Stimulated activated CD8-positive, alpha-beta memory T cell treated with anti-CD3 and anti-CD28 coated beads, Interleukin-15, amount 100 ng/mL, for 48 hours (primary cell): ENCODE results near the gene MDC1.

Experiments used
- DNase-seq, 2 donors: peaks; one replicate each; pipeline ENCODE4 v3.0.0-alpha.2; 2020; ENCODE audit warnings: low read depth in 2 of 2

The MDC1 gene

DNA sequence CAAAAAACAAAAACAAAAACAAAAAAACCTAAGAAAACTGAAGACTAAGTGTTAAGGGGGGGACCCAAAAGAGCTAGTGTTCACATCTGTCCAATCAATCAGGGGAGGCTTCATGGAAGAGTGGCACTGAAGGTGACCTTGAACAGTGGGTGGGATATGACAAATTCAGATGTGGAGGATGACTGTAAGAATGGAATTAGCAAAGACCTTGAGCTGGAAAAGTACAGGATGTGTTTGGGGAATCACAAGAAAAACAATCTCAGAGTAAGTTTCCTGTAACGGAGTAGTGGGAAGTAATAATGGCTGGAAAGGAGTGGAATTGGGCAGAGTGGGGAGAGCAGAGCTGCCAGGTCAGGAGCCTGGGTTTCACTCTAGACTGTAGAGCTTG lies 30.2 kb upstream of the MDC1 start:
- DNase-seq = no peak

- DNase-seq = peak; percentile 81 to 82
Measured at GRCh38 chr6:30744054-30744805, 27.1 kb upstream of the MDC1 start, which contains the start of gene IER3. IER3 (minus strand) TSS chr6:30744547; CDS start chr6:30744518, 29 bp downstream.

- DNase-seq = no peak
Measured at GRCh38 chr6:30743099-30744053, 26.3 kb upstream of the MDC1 start.

- DNase-seq = peak; percentile 96 to 98
Measured at GRCh38 chr6:30742316-30743098, 25.4 kb upstream of the MDC1 start, which contains the start of gene FLOT1. FLOT1 (minus strand) TSS chr6:30742687; CDS start chr6:30742189, 498 bp downstream.

DNA sequence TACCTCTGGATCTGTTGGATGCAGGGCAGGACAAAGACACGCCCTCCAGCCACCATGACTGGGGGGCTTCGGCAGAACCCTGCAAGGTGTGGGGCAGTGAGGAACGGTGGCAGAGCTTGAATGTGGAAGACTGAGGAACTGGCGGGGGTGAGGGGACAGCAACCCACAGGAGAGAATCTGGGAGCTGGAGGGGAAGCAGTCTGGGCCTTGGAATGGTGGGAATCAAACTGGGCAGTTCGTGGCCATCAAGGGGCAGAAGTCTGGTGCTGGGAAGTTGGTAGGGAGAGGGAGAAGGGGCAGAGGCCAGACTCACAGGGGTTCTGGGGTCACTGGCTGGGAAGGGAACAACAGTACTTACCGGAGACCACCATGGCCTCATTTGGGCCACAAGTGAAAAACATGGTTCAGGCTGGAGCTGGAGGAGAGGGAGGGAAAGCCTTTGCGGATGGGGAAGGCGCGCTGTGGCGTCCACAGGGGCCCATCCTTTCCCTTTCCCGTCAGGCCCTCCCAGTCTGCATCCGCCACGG lies 24.8 kb upstream of the MDC1 start:
- DNase-seq = no peak

- DNase-seq = no peak
Measured at GRCh38 chr6:30741063-30741779, 24.1 kb upstream of the MDC1 start.

DNA sequence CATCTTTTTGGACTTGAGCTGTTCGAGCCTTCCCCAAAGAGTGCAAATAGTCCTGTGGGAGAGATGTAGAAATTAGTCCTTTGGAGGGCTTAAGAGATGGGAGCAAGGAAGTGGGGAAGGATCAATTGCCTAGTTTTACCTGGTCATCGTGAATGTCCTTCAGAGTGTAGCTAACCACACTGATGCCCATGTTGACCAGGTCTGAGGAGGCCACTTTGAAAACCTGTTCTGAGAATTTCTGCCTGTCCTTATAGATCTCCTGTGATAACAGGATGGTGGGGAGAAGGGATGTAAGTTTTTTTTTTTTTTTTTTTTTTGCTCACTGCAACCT lies 23.4 kb upstream of the MDC1 start:
- no peak for DNase-seq

GRCh38 chr6:30738532-30738931 lies 21.5 kb upstream of the MDC1 start:
- no peak for DNase-seq

DNA sequence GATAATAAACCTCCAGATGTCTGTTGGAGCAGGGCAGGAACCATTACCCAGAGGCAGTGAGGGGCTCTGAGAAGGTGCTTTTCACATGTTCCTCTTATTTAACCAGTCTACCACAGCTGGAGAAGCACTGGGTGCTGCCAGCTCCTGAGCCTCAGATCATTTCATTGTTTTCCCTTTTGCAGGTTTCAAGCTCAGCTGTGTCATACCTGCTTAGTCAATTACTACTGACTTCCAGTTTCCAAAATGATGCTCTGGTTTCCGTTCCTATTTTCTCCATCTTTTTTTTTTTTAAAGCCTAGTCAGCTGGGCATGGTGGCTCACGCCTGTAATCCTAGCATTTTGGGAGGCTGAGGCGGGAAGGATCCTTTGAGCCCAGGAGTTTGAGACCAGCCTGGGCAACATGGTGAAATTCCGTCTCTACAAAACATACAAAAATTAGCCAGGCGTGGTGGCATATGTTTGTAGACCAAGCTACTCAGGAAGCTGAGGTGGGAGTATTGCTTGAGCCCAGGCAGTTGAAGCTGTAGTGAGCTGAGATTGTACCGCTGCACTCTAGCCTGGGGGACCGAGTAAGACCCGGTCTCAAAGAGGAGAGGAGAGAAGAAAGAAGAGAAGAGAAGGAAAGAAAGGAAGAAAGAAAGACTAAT lies 18.7 kb upstream of the MDC1 start:
- DNase-seq = no peak

DNA sequence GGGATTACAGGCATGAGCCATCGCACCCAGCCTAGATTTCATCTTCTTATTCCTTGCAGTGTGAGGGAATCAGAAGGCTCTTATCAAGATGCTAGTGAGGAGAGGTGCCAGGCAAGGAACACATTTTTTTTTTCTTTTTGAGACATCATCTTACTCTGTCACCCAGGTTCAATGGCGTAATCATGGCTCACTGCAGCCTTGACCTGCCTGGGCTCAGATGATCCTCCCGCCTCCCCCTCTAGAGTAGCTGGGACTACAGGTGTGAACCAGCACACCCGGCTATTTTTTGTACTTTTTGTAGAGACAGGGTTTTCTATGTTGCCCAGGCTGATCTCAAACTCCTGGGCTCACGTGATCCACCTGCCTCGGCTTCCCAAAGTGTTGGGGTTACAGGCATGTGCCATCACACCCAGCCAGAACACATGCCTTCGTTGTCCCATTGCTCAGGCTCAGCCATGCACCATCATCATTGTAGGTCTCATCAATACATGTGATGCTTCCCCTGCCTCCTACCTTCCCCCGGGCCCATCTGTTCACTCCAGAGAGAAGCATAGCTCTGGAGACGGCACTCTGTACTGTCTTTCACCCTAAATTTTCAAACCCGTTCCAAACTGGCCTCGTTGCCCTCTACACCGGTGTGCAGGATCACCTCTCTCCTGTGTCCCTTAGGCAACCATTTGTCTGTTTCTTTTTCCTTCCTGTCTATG lies 15.3 kb upstream of the MDC1 start:
- no peak for DNase-seq

- DNase-seq = peak; percentile 81 to 82
Measured at GRCh38 chr6:30730601-30731435, 13.7 kb upstream of the MDC1 start.

GRCh38 chr6:30727920-30728553 lies 11.0 kb upstream of the MDC1 start:
- no peak for DNase-seq

DNA sequence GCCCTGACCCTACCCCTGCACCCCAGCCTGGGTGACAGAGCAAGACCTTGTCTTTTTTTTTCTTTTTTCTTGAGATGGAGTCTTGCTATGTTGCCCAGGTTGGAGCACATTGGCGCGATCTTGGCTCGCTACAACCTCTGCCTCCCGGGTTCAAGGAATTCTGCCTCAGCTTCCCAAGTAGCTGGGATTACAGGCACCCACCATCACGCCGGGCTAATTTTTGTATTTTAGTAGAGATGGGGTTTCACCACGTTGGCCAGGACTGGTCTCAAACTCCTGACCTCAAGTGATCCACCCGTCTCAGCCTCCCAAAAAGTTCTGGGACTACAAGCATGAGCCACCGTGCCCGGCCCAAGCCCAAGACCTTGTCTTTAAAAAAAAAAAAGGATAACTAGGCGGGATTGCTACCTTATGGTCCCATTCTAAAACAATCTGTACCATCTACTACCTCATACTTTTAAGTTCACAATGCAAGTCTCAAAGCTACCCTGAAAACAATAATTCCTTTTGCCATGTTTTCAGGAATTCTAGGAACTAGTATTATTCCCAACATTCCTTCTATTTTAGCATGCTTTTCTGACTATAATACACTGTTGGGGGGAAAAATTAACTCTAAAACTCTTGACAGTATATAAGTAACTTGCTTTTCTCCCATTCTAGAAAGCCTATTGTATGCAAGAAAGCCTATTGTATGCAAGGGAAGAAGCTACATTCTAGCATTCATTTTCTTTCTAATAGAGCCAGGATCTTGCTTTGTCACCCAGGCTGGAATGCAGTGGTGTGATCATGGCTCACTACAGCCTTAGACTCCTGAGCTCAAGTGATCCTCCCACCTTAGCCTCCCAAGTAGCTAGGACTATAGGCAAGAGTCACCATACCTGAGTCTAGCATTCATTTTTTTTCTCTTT lies 9.7 kb upstream of the MDC1 start:
- no peak for DNase-seq

DNA sequence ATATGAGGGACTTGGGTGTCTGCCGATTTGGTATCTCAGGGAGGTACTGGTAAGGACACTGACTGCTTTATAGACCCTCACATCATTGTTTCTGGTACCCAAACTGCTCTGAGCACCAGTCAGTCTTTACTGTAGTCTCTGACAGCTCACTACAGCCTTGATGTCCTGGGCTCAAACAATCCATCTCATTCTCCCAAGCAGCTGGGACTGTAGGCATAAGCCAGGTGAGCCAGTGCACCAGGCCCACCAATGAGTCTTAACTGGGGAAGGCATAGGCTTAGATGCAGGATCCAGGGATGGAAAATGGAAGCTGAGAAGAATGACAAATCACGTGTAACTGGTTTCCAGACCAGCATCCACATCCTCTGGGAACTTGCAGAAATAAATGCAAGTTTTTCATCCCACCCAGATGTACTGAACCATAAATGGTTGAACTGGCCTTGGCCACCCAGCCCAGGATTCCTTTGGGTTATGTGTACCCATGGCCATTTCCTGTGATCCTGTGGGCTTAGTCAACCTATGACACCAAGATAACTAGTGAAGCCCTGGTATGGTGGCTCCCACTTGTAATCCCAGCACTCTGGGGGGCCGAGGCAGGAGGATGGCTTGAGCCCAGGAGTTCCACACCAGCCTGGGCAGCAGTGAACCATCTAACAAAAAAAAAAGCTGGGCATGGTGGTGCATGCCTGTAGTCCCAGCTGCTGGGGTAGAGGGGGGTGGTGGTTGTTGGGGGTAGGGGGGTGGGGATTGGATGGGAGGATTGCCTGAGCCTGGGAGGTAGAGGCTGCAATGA lies 8.8 kb upstream of the MDC1 start:
- DNase-seq = no peak

GRCh38 chr6:30724906-30725667 lies 8.0 kb upstream of the MDC1 start:
- no peak for DNase-seq
